Endothelial cell of umbilical vein (primary cell): ENCODE results near the gene RTN4. TPM values are rescaled to one million over a fixed set of nuclear protein-coding genes. Genes with fewer than 3 reads are reported as not detected.

Source experiments
- BruUV-seq: library from RNA; stranded (reverse); fragments of 400-500 nt; replicated peaks from 2 replicates; lab custom pipeline; 2021; lab: Mats Ljungman, UMichigan
- CTCF ChIA-PET: fragments of 300-600, 350-600 bp; sonication (Branson Sonifier 250); formaldehyde crosslinking; loops from one replicate; lab custom pipeline; 2021; ENCODE audit warnings: antibody characterized with exemption, inconsistent platforms; lab: Charles Lee
- POLR2A ChIA-PET: fragments of 300-600, 350-600 bp; sonication (Branson Sonifier 250); formaldehyde crosslinking; loops from one replicate; lab custom pipeline; 2021; ENCODE audit warnings: antibody characterized with exemption, inconsistent platforms; lab: Charles Lee
- DNase-seq: peaks from one replicate; pipeline ENCODE4 v3.0.0-alpha.2; 2011; ENCODE audit warnings: low read depth, low spot score
- FAIRE-seq: peaks from 2 replicates; lab custom pipeline; 2011; peaks lifted over from hg19 to GRCh38; lab: Jason Lieb, UNC
- H2AFZ ChIP-seq: 2 replicates; pipeline ENCODE4 v1.6.0; 2012; ENCODE audit warnings: low read depth, low read length, control low read depth, inconsistent platforms
- H3K27ac ChIP-seq: 2 replicates; pipeline ENCODE4 v1.5.1; 2011; ENCODE audit warnings: low read depth, mild to moderate bottlenecking, control low read depth, low read length, moderate library complexity; ENCODE audit not compliant: insufficient read depth
- H3K27me3 ChIP-seq, 2 experiments: 2 replicates each; pipeline versions ENCODE4 v1.6.0 to v1.6.1; 2011; ENCODE audit warnings: low read length in 2 of 2, mixed read lengths in 1 of 2; ENCODE audit not compliant: control insufficient read depth in 2 of 2, insufficient read depth in 2 of 2
- H3K36me3 ChIP-seq, 2 experiments: 2 replicates in 1 of 2; 3 replicates in 1 of 2; pipeline ENCODE4 v1.5.1; 2011; ENCODE audit warnings: low read length in 2 of 2, mild to moderate bottlenecking in 1 of 2, moderate library complexity in 1 of 2; ENCODE audit not compliant: control insufficient read depth in 2 of 2, insufficient read depth in 2 of 2; ENCODE audit errors: extremely low read depth in 1 of 2
- H3K4me1 ChIP-seq: 3 replicates; pipeline ENCODE4 v1.5.1; 2011; ENCODE audit warnings: mild to moderate bottlenecking, low read length; ENCODE audit not compliant: control insufficient read depth, insufficient read depth; ENCODE audit errors: extremely low read depth
- H3K4me2 ChIP-seq: 2 replicates; pipeline ENCODE4 v1.6.1; 2011; ENCODE audit warnings: low read length, control low read depth, mixed read lengths; ENCODE audit not compliant: insufficient read depth
- H3K4me3 ChIP-seq, 3 experiments: fragments of 200-600 bp in 1 of 3; sonication (generic), shearing (Covaris generic) in 1 of 3; replicated peaks in 1 of 3; 2 replicates each; pipeline ENCODE4 v1.5.1; 2011 to 2016; ENCODE audit warnings: control low read depth in 3 of 3, low read length in 3 of 3, mild to moderate bottlenecking in 2 of 3, inconsistent platforms in 1 of 3, low read depth in 1 of 3, moderate library complexity in 1 of 3; ENCODE audit not compliant: insufficient read depth in 1 of 3
- H3K79me2 ChIP-seq: 2 replicates; pipeline ENCODE4 v1.6.0; 2012; ENCODE audit warnings: low read length, inconsistent platforms; ENCODE audit not compliant: control insufficient read depth, insufficient read depth
- H3K9ac ChIP-seq: replicated peaks from 2 replicates; pipeline ENCODE3; 2011; ENCODE audit warnings: low read length, control low read depth; ENCODE audit not compliant: insufficient read depth; ENCODE audit errors: extremely low read depth
- H3K9me1 ChIP-seq: replicated peaks from 3 replicates; pipeline ENCODE4 v1.6.0; 2011; ENCODE audit warnings: mild to moderate bottlenecking, low read length; ENCODE audit not compliant: control insufficient read depth, insufficient read depth; ENCODE audit errors: extremely low read depth
- H3K9me3 ChIP-seq: replicated peaks from 2 replicates; pipeline ENCODE4 v1.5.1; 2012; ENCODE audit warnings: low read length, inconsistent platforms; ENCODE audit not compliant: control insufficient read depth, insufficient read depth
- H4K20me1 ChIP-seq: replicated peaks from 2 replicates; pipeline ENCODE3; 2011; ENCODE audit warnings: mild to moderate bottlenecking, low read length; ENCODE audit not compliant: control insufficient read depth, insufficient read depth; ENCODE audit errors: extremely low read depth
- EZH2 ChIP-seq: IDR thresholded peaks from 2 replicates; pipeline ENCODE4 v1.6.1; 2012; ENCODE audit warnings: borderline replicate concordance, low read depth, mild to moderate bottlenecking, moderate library complexity, low read length, inconsistent platforms; ENCODE audit not compliant: severe bottlenecking
- FOS ChIP-seq: IDR thresholded peaks from 2 replicates; pipeline ENCODE4 v1.6.1; 2011; ENCODE audit warnings: mild to moderate bottlenecking, low read length, moderate library complexity, borderline replicate concordance; ENCODE audit not compliant: insufficient read depth
- GATA2 ChIP-seq: IDR thresholded peaks from 2 replicates; pipeline ENCODE4 v1.7.0; 2011; ENCODE audit warnings: low read depth, mild to moderate bottlenecking, moderate library complexity, mixed read lengths, low read length; ENCODE audit not compliant: insufficient read length, insufficient read depth
- JUN ChIP-seq: IDR thresholded peaks from 2 replicates; pipeline ENCODE4 v1.6.1; 2011; ENCODE audit warnings: borderline replicate concordance, low read depth; ENCODE audit not compliant: insufficient read length, insufficient read depth
- MAX ChIP-seq: IDR thresholded peaks from 2 replicates; pipeline ENCODE4 v1.6.1; 2011; ENCODE audit not compliant: insufficient read depth, insufficient read length
- MYC ChIP-seq: IDR thresholded peaks from one replicate; pipeline ENCODE4 v1.6.1; 2011; ENCODE audit warnings: mild to moderate bottlenecking, low read depth, low read length
- POLR2A ChIP-seq: IDR thresholded peaks from 2 replicates; pipeline ENCODE4 v1.6.1; 2012; ENCODE audit warnings: low read depth, mild to moderate bottlenecking, control low read depth, low read length
- POLR2AphosphoS5 ChIP-seq: IDR thresholded peaks from 2 replicates; pipeline ENCODE4 v1.6.1; 2012; ENCODE audit warnings: low read depth, mild to moderate bottlenecking, control low read depth, low read length, moderate library complexity; ENCODE audit not compliant: insufficient read depth
- dilution Hi-C: fragments of 300-500 bp; cut with MboI; formaldehyde crosslinking; loops from one replicate; pipeline ENCODE4 v1.15.0; 2019; ENCODE audit warnings: low sequenced_read_pairs; ENCODE audit not compliant: extremely low pct_ligation_motif_present
- intact Hi-C: fragments of 100-400 bp; cut with micrococcal nuclease; formaldehyde crosslinking; loops from one replicate; pipeline ENCODE4 v1.10.0; 2022
- polyA plus RNA-seq, 4 experiments: library from polyadenylated mRNA; depleted of rRNA in 3 of 4; stranded (reverse) in 3 of 4; unstranded in 1 of 4; fragments of >200 nt; gene quantifications; 2 replicates each; pipeline versions ENCODE4 v1.2.1 to v1.2.3, GENCODE V29; 2011 to 2012; ENCODE audit warnings: missing spikeins in 1 of 4
- total RNA-seq: library from RNA; stranded (reverse); gene quantifications from 2 replicates; pipeline ENCODE4 v1.2.3, GENCODE V29; 2021
- TF ChIP-seq, protein P1 (sequence below), 2 donors: IDR thresholded peaks; 1 replicate in 1 of 2; 2 replicates in 1 of 2; pipeline ENCODE4 v1.5.1; 2011; ENCODE audit warnings: low read length in 2 of 2, mild to moderate bottlenecking in 2 of 2, moderate library complexity in 2 of 2, control low read depth in 1 of 2, inconsistent platforms in 1 of 2, low read depth in 1 of 2; ENCODE audit not compliant: insufficient read depth in 1 of 2; ENCODE audit errors: extremely low read depth in 1 of 2

RTN4 gene
- total and polyA plus RNA-seq, 2 donors (not counting 3 experiments of a cell fraction or from before 2014, with no cell fraction given), result 253 to 486 TPM

DNA sequence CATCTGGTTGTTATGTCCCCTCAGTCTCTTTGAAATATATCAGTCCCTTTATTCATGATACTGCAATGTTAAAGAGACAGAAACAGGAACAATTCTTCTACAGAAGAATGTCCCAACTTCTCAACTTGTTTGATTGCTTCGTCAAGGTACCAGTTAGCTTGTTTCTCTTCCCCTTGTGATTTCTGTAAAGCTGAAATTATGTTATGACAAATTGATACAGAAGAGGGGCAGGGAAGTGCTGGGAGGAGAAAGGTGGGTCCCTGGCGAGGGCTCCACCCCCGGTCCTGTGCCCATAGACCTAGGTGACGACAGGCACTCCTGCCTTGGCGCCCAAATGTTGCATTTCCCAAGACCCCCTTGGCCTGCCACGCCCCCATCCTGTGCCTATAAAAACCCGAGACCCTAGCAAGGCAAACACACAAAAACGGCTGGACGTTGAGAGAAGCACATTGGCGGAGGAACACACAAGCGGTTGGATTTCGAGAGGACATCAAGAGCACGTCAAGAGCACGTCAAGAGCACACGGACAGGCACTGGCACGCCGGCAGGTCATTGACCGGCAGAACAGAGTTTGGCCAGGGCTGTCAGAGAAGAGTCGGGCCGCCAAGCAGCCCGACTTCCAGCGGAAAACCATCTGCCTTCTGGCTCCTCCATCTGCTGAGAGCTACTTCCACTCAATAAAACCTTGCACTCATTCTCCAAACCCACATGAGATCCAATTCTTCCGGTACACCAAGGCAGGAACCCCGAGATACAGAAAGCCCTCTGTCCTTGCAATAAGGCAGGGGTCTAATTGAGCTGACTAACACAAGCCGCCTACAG, 11.5 kb upstream of the RTN4 start:
- no peak overlapping the region for H3K4me2 ChIP-seq
- POLR2A ChIA-PET, result no interaction called here
- H3K9me3 ChIP-seq, result no peaks in the 10 kb centered on the region
- TF ChIP-seq, protein P1, sequence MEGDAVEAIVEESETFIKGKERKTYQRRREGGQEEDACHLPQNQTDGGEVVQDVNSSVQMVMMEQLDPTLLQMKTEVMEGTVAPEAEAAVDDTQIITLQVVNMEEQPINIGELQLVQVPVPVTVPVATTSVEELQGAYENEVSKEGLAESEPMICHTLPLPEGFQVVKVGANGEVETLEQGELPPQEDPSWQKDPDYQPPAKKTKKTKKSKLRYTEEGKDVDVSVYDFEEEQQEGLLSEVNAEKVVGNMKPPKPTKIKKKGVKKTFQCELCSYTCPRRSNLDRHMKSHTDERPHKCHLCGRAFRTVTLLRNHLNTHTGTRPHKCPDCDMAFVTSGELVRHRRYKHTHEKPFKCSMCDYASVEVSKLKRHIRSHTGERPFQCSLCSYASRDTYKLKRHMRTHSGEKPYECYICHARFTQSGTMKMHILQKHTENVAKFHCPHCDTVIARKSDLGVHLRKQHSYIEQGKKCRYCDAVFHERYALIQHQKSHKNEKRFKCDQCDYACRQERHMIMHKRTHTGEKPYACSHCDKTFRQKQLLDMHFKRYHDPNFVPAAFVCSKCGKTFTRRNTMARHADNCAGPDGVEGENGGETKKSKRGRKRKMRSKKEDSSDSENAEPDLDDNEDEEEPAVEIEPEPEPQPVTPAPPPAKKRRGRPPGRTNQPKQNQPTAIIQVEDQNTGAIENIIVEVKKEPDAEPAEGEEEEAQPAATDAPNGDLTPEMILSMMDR (IDR thresholded peaks at IDR 0.05; ENCODE audit: extremely low read depth in 1 of 2, insufficient read depth in 1 of 2, low read depth in 1 of 2, low read length in 2 of 2), result no peak
- TF ChIP-seq JUN, result no peak
- TF ChIP-seq POLR2AphosphoS5, result no peak
- TF ChIP-seq POLR2A, result no peak
- TF ChIP-seq MYC, result no peak
- no peak for TF ChIP-seq EZH2
- no peak for TF ChIP-seq MAX
- TF ChIP-seq FOS, result no peak
- TF ChIP-seq GATA2, result no peak
- BruUV-seq, result no TSS peak
- H2AFZ ChIP-seq, result no peak overlapping the region
- no peaks in the 10 kb centered on the region for H3K4me1 ChIP-seq
- CTCF ChIA-PET, result no interaction called here
- H3K36me3 ChIP-seq, result no peaks in the 10 kb centered on the region
- no peak for DNase-seq
- dilution Hi-C loops, result no loop called here
- H3K27me3 ChIP-seq, result no peaks in the 10 kb centered on the region
- intact Hi-C loops, result no loop called here
- H3K79me2 ChIP-seq, result no peaks in the 10 kb centered on the region
- FAIRE-seq, result no peak
- H3K27ac ChIP-seq, result no peak overlapping the region
- no peak overlapping the region for H3K4me3 ChIP-seq
- no peaks in the 10 kb centered on the region for H3K9me1 ChIP-seq
- no peaks in the 10 kb centered on the region for H4K20me1 ChIP-seq
- H3K9ac ChIP-seq, result no peak overlapping the region
